Gastroesophageal sphincter (tissue), 4 donors: ENCODE measurements around the gene MGRN1. TPM values are rescaled to one million over a fixed set of nuclear protein-coding genes. Genes with fewer than 3 reads are reported as not detected.

Experiments used
- ATAC-seq: fragments of 150-250 bp; one replicate; pipeline ENCODE4 v1.9.1; 2016; ENCODE audit warnings: mild to moderate bottlenecking, moderate library complexity
- H3K27ac ChIP-seq, 4 donors: fragments of 200-600 bp; sonication (generic) in 3 of 4; 1 replicate in 3 of 4; 2 replicates in 1 of 4; pipeline ENCODE4 v1.5.1; 2016 to 2019
- H3K27me3 ChIP-seq: fragments of 200-600 bp; sonication (generic); one replicate; pipeline ENCODE4 v1.5.1; 2019
- H3K36me3 ChIP-seq, 2 donors: fragments of 200-600 bp; sonication (generic); one replicate each; pipeline ENCODE4 v1.5.1; 2019; ENCODE audit warnings: control low read depth in 1 of 2
- H3K4me1 ChIP-seq, 3 donors: fragments of 200-600 bp; sonication (generic); 1 replicate in 2 of 3; 2 replicates in 1 of 3; pipeline ENCODE4 v1.5.1; 2016 to 2019; ENCODE audit warnings: control low read depth in 2 of 3
- H3K4me3 ChIP-seq, 2 donors: fragments of 200-600 bp; sonication (generic); one replicate each; pipeline ENCODE4 v1.5.1; 2019; ENCODE audit warnings: mild to moderate bottlenecking in 1 of 2, moderate library complexity in 1 of 2
- H3K9me3 ChIP-seq, 3 donors: fragments of 200-600 bp; sonication (generic); one replicate each; pipeline ENCODE4 v1.5.1; 2017 to 2019; ENCODE audit warnings: control low read depth in 2 of 3
- EP300 ChIP-seq: sonication (generic); formaldehyde crosslinking; IDR thresholded peaks from one replicate; pipeline ENCODE4 v1.6.1; 2017; ENCODE audit warnings: antibody characterized with exemption, mild to moderate bottlenecking
- POLR2A ChIP-seq, 2 donors: fragments of 450-650 bp; IDR thresholded peaks; one replicate each; pipeline ENCODE4 v1.6.1; 2017; ENCODE audit warnings: antibody characterized with exemption in 2 of 2, mild to moderate bottlenecking in 2 of 2, moderate library complexity in 1 of 2
- POLR2AphosphoS5 ChIP-seq: sonication (generic); formaldehyde crosslinking; IDR thresholded peaks from one replicate; pipeline ENCODE4 v1.6.1; 2017; ENCODE audit warnings: antibody characterized with exemption
- WGBS, 2 donors: methylation state at CpG; one replicate each; pipeline ENCODE4 v1.1.5; 2018; ENCODE audit warnings: low coverage in 1 of 2; 5-methylcytosine and 5-hydroxymethylcytosine counted together
- total RNA-seq, 4 donors: library from RNA; depleted of rRNA; stranded (reverse); fragments of >200 nt; gene quantifications; one replicate each; pipeline ENCODE4 v1.1.0, GENCODE V29; 2016
- TF ChIP-seq, protein P1 (sequence below), 4 experiments: fragments of 200-600 bp in 2 of 4; fragments of 450-650 bp in 2 of 4; sonication (generic) in 1 of 4; IDR thresholded peaks; one replicate each; pipeline ENCODE4 v1.5.1; 2017 to 2019; ENCODE audit warnings: antibody characterized with exemption in 4 of 4, mild to moderate bottlenecking in 2 of 4, moderate library complexity in 2 of 4

Gene MGRN1
- total RNA-seq, 4 donors from 2014 or later: 29.2 to 67.0 (median 40.5) TPM

DNA sequence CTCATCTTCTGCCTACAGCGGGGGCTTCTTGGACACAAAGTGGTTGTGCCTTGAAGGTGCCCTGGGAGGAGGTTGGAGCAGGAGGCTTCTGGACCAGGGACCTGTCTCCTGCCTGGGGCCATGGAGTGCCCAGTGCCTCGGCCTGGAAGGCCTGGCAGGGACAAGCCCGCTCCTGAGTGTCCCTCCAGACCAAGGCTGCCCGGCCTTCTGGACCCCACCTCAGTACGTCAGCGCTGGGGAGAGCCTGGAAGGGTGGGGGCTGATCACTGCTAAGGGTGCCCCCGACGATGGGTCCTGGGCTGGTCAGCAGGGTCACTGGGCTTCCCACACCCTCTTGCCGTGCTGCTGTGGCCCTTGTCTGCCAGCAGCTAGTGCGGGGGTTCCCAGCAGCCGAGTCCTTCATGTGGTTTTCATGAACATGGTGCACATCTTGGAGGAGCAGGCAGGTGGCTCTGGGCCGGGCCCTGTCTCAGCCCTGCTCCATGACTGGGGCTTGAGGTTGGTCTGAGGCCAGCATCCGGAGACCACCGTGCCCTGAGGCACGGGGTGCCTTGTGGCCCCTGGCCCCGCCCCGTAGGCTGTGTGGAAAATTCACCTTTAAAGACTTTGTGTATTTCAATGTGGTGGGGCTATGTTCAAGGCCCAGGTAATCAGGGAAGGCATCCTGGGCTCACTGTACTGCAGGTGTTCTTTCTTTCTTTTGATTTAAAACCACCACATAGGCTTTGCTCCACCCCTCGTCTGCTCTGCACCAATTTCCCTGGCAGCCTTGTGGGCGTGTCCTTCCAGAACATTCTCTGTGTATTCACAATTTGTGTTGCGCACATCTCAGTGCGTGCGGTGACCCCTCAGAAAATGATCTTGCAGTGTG, 22.4 kb downstream of the MGRN1 start:
- Histone ChIP-seq H3K36me3 (peaks cover 0 to 47% of the 10 kb centered on the region in 2 donors), H3K27ac (no peak overlapping the region), H3K27me3 (no peaks in the 10 kb centered on the region), H3K9me3 (no peaks in the 10 kb centered on the region), H3K4me3 (no peak overlapping the region), H3K4me1 (no peaks in the 10 kb centered on the region)
- TF ChIP-seq, protein P1, sequence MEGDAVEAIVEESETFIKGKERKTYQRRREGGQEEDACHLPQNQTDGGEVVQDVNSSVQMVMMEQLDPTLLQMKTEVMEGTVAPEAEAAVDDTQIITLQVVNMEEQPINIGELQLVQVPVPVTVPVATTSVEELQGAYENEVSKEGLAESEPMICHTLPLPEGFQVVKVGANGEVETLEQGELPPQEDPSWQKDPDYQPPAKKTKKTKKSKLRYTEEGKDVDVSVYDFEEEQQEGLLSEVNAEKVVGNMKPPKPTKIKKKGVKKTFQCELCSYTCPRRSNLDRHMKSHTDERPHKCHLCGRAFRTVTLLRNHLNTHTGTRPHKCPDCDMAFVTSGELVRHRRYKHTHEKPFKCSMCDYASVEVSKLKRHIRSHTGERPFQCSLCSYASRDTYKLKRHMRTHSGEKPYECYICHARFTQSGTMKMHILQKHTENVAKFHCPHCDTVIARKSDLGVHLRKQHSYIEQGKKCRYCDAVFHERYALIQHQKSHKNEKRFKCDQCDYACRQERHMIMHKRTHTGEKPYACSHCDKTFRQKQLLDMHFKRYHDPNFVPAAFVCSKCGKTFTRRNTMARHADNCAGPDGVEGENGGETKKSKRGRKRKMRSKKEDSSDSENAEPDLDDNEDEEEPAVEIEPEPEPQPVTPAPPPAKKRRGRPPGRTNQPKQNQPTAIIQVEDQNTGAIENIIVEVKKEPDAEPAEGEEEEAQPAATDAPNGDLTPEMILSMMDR (IDR thresholded peaks at IDR 0.05): no peak
- TF ChIP-seq EP300: no peak
- 60 to 89% methylated on average over 1 to 5 of the region's 22 CpGs for WGBS, 2 donors
- no peak for ATAC-seq

- Histone ChIP-seq H3K4me1 (no peaks in the 10 kb centered on the region), H3K36me3 (peaks cover 0 to 54% of the 10 kb centered on the region in 2 donors)
- 93% methylated on average over 3 of the region's 8 CpGs; no CpG with 5 or more reads in 1 of the 2 donors for WGBS, 2 donors
Measured at GRCh38 chr16:4647644-4647980, 23.0 kb downstream of the MGRN1 start.

DNA sequence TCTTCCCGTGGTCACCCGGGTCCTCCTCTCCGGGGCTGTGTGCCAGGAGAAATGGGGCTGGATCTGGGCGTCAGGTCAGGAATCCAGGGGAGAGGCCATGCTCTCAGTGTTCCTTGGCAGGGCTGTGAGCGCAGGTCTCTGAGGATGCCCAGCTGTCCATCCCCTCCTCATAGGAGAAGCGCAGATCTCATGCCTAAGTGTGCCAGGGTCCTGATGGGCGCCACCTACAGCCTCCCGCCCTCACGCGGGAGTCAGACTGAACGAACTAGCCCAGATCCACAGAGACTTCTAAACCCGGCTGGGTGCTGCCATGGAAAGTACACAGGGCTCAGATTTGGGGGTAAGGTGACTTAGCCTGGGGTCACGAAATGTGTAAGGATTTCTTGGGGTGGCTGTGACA, 24.3 kb downstream of the MGRN1 start:
- Histone ChIP-seq H3K36me3 (peaks cover 0 to 67% of the 10 kb centered on the region in 2 donors), H3K27ac (no peak overlapping the region), H3K9me3 (no peaks in the 10 kb centered on the region), H3K4me1 (no peaks in the 10 kb centered on the region), H3K27me3 (no peaks in the 10 kb centered on the region), H3K4me3 (no peak overlapping the region)
- no peak for ATAC-seq
- TF ChIP-seq, protein P1 (IDR thresholded peaks at IDR 0.05): no peak
- TF ChIP-seq POLR2AphosphoS5: no peak
- TF ChIP-seq POLR2A (IDR thresholded peaks at IDR 0.05): no peak
- TF ChIP-seq EP300: no peak
- WGBS, 2 donors: 100% methylated on average over 1 of the region's 13 CpGs; no CpG with 5 or more reads in 1 of the 2 donors

More at GRCh38 chr16:4647644-4647980, 23.0 kb downstream of the MGRN1 start:
- Histone ChIP-seq H3K27me3 (no peaks in the 10 kb centered on the region), H3K4me3 (no peak overlapping the region), H3K9me3 (no peaks in the 10 kb centered on the region), H3K27ac (no peak overlapping the region)
- TF ChIP-seq EP300 (no peak), POLR2A (IDR thresholded peaks at IDR 0.05) (no peak), POLR2AphosphoS5 (no peak)
- TF ChIP-seq, protein P1 (IDR thresholded peaks at IDR 0.05): no peak
- ATAC-seq: no peak

GRCh38 chr16:4649744-4650442, 25.3 kb downstream of the MGRN1 start:
- Histone ChIP-seq H3K4me1 (peaks cover 0 to 4% (median 0%) of the 10 kb centered on the region in 3 donors), H3K27me3 (no peaks in the 10 kb centered on the region), H3K4me3 (no peak overlapping the region), H3K9me3 (no peaks in the 10 kb centered on the region), H3K27ac (no peak overlapping the region), H3K36me3 (peaks cover 0 to 76% of the 10 kb centered on the region in 2 donors)
- TF ChIP-seq POLR2AphosphoS5 (no peak), EP300 (no peak), POLR2A (IDR thresholded peaks at IDR 0.05) (no peak)
- TF ChIP-seq, protein P1 (IDR thresholded peaks at IDR 0.05): no peak
- ATAC-seq: no peak
- 75% methylated on average over 5 of the region's 25 CpGs; no CpG with 5 or more reads in 1 of the 2 donors for WGBS, 2 donors
